GM12801 (cell line): Measurements from ENCODE around the gene RAMP1.

Experiments
- CTCF ChIP-seq: IDR thresholded peaks from one replicate; pipeline ENCODE4 v1.5.1; 2011; ENCODE audit warnings: control low read depth; ENCODE audit not compliant: insufficient read length; ENCODE audit errors: extremely low read depth

The RAMP1 gene

GRCh38 chr2:237911363-237912017 lies 52.1 kb downstream of the RAMP1 start:
- TF ChIP-seq CTCF = no peak

GRCh38 chr2:237912271-237913192 lies 53.1 kb downstream of the RAMP1 start:
- TF ChIP-seq CTCF = no peak

GRCh38 chr2:237913193-237913917 lies 53.9 kb downstream of the RAMP1 start:
- no peak for TF ChIP-seq CTCF

GRCh38 chr2:237915576-237915975 lies 56.2 kb downstream of the RAMP1 start:
- TF ChIP-seq CTCF = no peak

- no peak for TF ChIP-seq CTCF
Measured at GRCh38 chr2:237916296-237916695, 56.9 kb downstream of the RAMP1 start.

- no peak for TF ChIP-seq CTCF
Measured at GRCh38 chr2:237917696-237918374, 58.4 kb downstream of the RAMP1 start.
